HG02884 (cell line): ENCODE measurements around the gene CES2.
"Not testable (repeated sequence)": the region's sequence is repeated elsewhere in the genome, so short reads cannot be mapped to it uniquely, and the experiment has no call there.

Experiments
- ATAC-seq: cut with Tn5 transposase; IDR thresholded peaks from one replicate; pipeline ENCODE4 v1.9.1; 2021; ENCODE audit warnings: mild to moderate bottlenecking, moderate library complexity; ENCODE audit not compliant: unreplicated experiment

CES2 gene

GRCh38 chr16:66935314-66936011 lies at the start of gene CES2:
Gene CES2, plus strand, starts transcription at chr16:66935516. Its CDS starts 120 bp downstream, at chr16:66935636.
- ATAC-seq: no peak

- ATAC-seq: no peak
Measured at GRCh38 chr16:66886321-66886720, 49.0 kb upstream of the CES2 start.

GRCh38 chr16:66886914-66887313 lies 48.4 kb upstream of the CES2 start:
- no peak for ATAC-seq

GRCh38 chr16:66888647-66889615 lies 46.4 kb upstream of the CES2 start:
- ATAC-seq: no peak

GRCh38 chr16:66889622-66890021 lies 45.7 kb upstream of the CES2 start:
- no peak for ATAC-seq

- ATAC-seq: no peak
Measured at GRCh38 chr16:66890799-66891198, 44.5 kb upstream of the CES2 start.

- ATAC-seq: no peak
Measured at GRCh38 chr16:66891360-66891759, 44.0 kb upstream of the CES2 start.

- no peak for ATAC-seq
Measured at GRCh38 chr16:66891797-66892196, 43.5 kb upstream of the CES2 start.

- no peak for ATAC-seq
Measured at GRCh38 chr16:66894055-66894454, 41.3 kb upstream of the CES2 start.

GRCh38 chr16:66894948-66895688 lies 40.2 kb upstream of the CES2 start:
- ATAC-seq: no peak

GRCh38 chr16:66895689-66895979 lies 39.7 kb upstream of the CES2 start:
- ATAC-seq: no peak

GRCh38 chr16:66895999-66896398 lies 39.3 kb upstream of the CES2 start:
- ATAC-seq: no peak

- ATAC-seq: not testable (repeated sequence)
Measured at GRCh38 chr16:66896682-66897081, 38.6 kb upstream of the CES2 start.

GRCh38 chr16:66898207-66898606 lies 37.1 kb upstream of the CES2 start:
- no peak for ATAC-seq

- ATAC-seq: no peak
Measured at GRCh38 chr16:66898933-66899309, 36.4 kb upstream of the CES2 start.

- no peak for ATAC-seq
Measured at GRCh38 chr16:66899310-66899944, 35.9 kb upstream of the CES2 start.

- no peak for ATAC-seq
Measured at GRCh38 chr16:66899945-66900710, 35.2 kb upstream of the CES2 start.

- no peak for ATAC-seq
Measured at GRCh38 chr16:66900721-66901441, 34.4 kb upstream of the CES2 start.

GRCh38 chr16:66901626-66902025 lies 33.7 kb upstream of the CES2 start:
- no peak for ATAC-seq
